ENCODE measurements around the gene BAZ2A.
A peak's percentile ranks its signal among the peaks of the same experiment; 100 is the strongest.

Gene BAZ2A

GRCh38 chr12:56634837-56635791 is 5.0 kb upstream of the BAZ2A start:
- DNase-seq = peak; percentile 72

- no peak for DNase-seq
Observed at GRCh38 chr12:56634242-56634836, 4.2 kb upstream of the BAZ2A start.

GRCh38 chr12:56633468-56634241 is 3.5 kb upstream of the BAZ2A start:
- no peak for DNase-seq

- DNase-seq = no peak
Observed at GRCh38 chr12:56632701-56633467, 2.8 kb upstream of the BAZ2A start.

GRCh38 chr12:56631790-56632700 is 1.9 kb upstream of the BAZ2A start:
- DNase-seq = peak; percentile 55

GRCh38 chr12:56629459-56630179 is 507 bp downstream of the BAZ2A start:
- DNase-seq = peak; percentile 59

- peak; percentile 70 for DNase-seq
Observed at GRCh38 chr12:56628671-56629458, 1.3 kb downstream of the BAZ2A start.

- DNase-seq = no peak
Observed at GRCh38 chr12:56626701-56627100, 3.4 kb downstream of the BAZ2A start.

- no peak for DNase-seq
Observed at GRCh38 chr12:56622535-56622934, 7.6 kb downstream of the BAZ2A start.

GRCh38 chr12:56616925-56617324 is 13.2 kb downstream of the BAZ2A start:
- DNase-seq = no peak

- no peak for DNase-seq
Observed at GRCh38 chr12:56616244-56616643, 13.9 kb downstream of the BAZ2A start.

GRCh38 chr12:56614627-56615026 is 15.5 kb downstream of the BAZ2A start:
- no peak for DNase-seq

GRCh38 chr12:56604355-56604754 is 25.8 kb downstream of the BAZ2A start:
- no peak for DNase-seq

- DNase-seq = no peak
Observed at GRCh38 chr12:56602239-56602638, 27.9 kb downstream of the BAZ2A start.

GRCh38 chr12:56601503-56601902 is 28.6 kb downstream of the BAZ2A start:
- no peak for DNase-seq

GRCh38 chr12:56600753-56601152 is 29.4 kb downstream of the BAZ2A start:
- DNase-seq = no peak

- peak; percentile 17 for DNase-seq
Observed at GRCh38 chr12:56599797-56600196, 30.3 kb downstream of the BAZ2A start.

- DNase-seq = no peak
Observed at GRCh38 chr12:56599041-56599440, 31.1 kb downstream of the BAZ2A start.

- DNase-seq = no peak
Observed at GRCh38 chr12:56596815-56597214, 33.3 kb downstream of the BAZ2A start.
